ENCODE data around the gene NDUFS5. TPM values are rescaled to one million over a fixed set of nuclear protein-coding genes. Genes with fewer than 3 reads are reported as not detected.
"Not testable (repeated sequence)": the region's sequence is repeated elsewhere in the genome, so short reads cannot be mapped to it uniquely, and the experiment has no call there.

Gene NDUFS5
- total RNA-seq, 4 donors from 2014 or later: 202 to 542 (median 255) TPM

DNA sequence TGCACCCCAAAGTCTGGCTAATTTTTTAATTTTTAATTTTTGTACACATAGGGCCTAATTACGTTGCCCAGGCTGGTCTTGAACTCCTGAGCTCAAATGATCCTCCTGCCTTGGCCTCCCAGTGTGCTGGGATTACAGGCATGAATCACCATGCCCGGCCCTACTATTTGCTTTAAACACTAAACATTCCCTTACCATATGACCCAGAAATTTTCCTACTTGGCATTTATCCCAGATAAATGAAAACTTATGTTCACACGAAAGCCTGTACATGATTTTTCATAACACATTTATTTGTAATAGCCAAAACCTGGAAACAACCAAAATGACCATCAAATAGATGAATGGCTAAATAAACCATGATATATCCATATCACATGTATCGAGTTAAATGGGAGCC, 35.8 kb downstream of the NDUFS5 start:
- TF ChIP-seq, protein P1, sequence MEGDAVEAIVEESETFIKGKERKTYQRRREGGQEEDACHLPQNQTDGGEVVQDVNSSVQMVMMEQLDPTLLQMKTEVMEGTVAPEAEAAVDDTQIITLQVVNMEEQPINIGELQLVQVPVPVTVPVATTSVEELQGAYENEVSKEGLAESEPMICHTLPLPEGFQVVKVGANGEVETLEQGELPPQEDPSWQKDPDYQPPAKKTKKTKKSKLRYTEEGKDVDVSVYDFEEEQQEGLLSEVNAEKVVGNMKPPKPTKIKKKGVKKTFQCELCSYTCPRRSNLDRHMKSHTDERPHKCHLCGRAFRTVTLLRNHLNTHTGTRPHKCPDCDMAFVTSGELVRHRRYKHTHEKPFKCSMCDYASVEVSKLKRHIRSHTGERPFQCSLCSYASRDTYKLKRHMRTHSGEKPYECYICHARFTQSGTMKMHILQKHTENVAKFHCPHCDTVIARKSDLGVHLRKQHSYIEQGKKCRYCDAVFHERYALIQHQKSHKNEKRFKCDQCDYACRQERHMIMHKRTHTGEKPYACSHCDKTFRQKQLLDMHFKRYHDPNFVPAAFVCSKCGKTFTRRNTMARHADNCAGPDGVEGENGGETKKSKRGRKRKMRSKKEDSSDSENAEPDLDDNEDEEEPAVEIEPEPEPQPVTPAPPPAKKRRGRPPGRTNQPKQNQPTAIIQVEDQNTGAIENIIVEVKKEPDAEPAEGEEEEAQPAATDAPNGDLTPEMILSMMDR (IDR thresholded peaks at IDR 0.05): no peak
- TF ChIP-seq POLR2A (IDR thresholded peaks at IDR 0.05): no peak

DNA sequence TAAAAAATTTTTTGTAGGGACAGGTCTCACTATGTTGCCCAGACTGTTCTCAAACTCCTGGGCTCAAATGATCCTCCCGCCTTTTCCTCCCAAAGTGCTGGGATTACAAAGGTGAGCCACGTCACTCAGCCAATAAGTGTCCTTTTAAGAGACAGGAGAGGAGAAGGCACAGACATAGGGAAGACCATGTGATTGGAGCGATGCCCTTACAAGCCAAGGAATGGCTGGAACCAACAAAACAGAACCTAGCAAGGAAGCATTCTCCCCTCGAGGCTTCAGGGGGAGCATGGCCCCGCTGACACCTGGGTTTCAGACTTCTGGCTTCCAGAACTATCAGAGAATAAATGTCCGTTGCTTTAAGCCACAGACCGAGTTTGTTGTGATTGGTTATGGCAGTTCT, 37.0 kb downstream of the NDUFS5 start:
- no peak for DNase-seq (ENCODE audit: low spot score in 2 of 2)
- 66 to 70% methylated on average over 7 of the region's 7 CpGs for WGBS, 2 donors
- H3K4me3 ChIP-seq (ENCODE audit: low read depth, poor library complexity, severe bottlenecking): no peak overlapping the region
- intact Hi-C loops (cut with DNase I; ENCODE audit: low total_unique reads): no loop called here
- TF ChIP-seq POLR2A (IDR thresholded peaks at IDR 0.05): no peak

More for the DNA sequence above, 35.8 kb downstream of the NDUFS5 start:
- WGBS, 2 donors: 64 to 69% methylated on average over 4 of the region's 4 CpGs
- intact Hi-C loops (cut with DNase I; ENCODE audit: low total_unique reads): no loop called here
- no peak overlapping the region for H3K4me3 ChIP-seq (ENCODE audit: low read depth, poor library complexity, severe bottlenecking)
- DNase-seq (ENCODE audit: low spot score in 2 of 2): no peak

DNA sequence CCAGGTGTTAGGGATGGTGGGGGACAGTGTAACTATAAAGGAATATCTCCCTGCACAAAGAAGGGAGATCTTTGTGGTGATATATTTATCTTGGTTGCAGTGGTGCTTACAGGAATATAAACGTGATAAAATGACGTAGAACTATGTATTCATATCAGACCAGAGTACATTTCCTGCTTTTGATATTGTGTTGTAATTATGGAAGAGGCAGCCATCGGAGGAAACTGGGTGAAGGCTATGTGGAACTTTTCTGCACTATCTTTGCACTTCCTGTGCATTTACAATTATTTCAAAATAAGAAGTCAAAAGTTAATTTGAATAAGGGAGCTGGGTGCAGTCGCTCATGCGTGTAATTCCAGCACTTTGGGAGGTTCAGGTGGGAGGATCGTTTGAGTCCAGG, 37.6 kb downstream of the NDUFS5 start:
- TF ChIP-seq POLR2A (IDR thresholded peaks at IDR 0.05): no peak
- TF ChIP-seq, protein P1 (IDR thresholded peaks at IDR 0.05): no peak
- no peak for DNase-seq (ENCODE audit: low spot score in 2 of 2)
- intact Hi-C loops (cut with DNase I; ENCODE audit: low total_unique reads): no loop called here
- H3K4me3 ChIP-seq (ENCODE audit: low read depth, poor library complexity, severe bottlenecking): no peak overlapping the region
- 64 to 73% methylated on average over 6 of the region's 6 CpGs for WGBS, 2 donors

DNA sequence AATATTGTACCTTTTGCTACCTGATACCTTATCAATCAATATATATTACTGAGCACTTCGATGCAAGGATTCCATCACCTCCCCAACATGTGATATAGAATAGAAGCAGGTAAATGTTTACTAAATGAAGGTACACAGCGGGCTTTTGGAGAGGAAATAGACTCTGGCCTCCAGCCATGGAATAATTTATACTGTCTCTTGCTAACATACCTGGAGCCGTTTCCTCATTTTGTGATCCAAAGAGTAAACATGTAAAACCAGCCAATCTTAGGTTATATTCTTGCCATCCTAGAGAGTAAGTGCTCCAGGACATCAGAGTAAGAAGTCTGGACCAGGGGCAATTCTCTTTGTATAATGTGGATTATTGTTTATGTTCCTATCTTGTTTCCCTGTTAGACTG, 39.4 kb downstream of the NDUFS5 start:
- WGBS, 2 donors: 41 to 50% methylated on average over 3 of the region's 3 CpGs
- intact Hi-C loops (cut with DNase I; ENCODE audit: low total_unique reads): no loop called here
- TF ChIP-seq POLR2A (IDR thresholded peaks at IDR 0.05): no peak
- TF ChIP-seq, protein P1 (IDR thresholded peaks at IDR 0.05): no peak
- H3K4me3 ChIP-seq (ENCODE audit: low read depth, poor library complexity, severe bottlenecking): no peak overlapping the region
- DNase-seq (ENCODE audit: low spot score in 2 of 2): no peak

DNA sequence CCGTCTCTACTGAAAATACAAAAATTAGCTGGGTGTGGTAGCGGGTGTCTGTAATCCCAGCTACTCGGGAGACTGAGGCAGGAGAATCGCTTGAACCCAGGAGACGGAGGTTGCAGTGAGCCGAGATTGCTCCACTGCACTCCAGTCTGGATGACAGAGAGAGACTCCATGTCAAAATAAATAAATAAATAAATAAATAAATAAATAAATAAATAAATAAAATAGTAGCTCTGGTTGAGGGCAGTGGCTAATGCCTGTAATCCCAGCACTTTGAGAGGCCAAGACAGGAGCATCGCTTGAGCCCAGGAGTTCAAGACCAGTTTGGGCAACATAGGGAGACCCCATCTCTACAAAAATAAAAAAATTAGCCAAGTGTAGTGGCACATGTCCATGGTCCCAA, 42.1 kb downstream of the NDUFS5 start:
- intact Hi-C loops (cut with DNase I; ENCODE audit: low total_unique reads); DNase-seq (ENCODE audit: low spot score in 2 of 2); H3K4me3 ChIP-seq (ENCODE audit: low read depth, poor library complexity, severe bottlenecking): not testable (repeated sequence)
- 98% methylated on average over 7 of the region's 7 CpGs for WGBS, 2 donors

DNA sequence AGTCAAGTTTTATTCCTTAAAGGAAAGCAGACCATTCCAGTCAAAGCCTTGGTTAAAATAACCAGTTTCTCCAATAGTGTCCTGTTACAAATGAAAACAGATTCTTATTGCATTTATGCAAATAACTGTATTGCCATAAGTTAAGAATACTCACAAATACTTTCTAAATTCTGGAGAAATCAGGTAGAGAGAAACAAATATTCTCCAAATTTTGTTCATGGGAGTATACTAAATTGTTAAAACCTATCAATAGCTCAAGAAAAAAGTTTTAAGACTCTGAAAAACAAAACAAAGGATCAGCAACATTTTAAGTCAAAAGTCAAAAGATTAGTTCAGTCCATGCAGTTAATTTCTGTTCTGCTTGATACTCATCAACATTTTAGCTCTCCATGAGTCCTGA, 45.4 kb downstream of the NDUFS5 start:
- DNase-seq (ENCODE audit: low spot score in 2 of 2); H3K4me3 ChIP-seq (ENCODE audit: low read depth, poor library complexity, severe bottlenecking); intact Hi-C loops (cut with DNase I; ENCODE audit: low total_unique reads): not testable (repeated sequence)

DNA sequence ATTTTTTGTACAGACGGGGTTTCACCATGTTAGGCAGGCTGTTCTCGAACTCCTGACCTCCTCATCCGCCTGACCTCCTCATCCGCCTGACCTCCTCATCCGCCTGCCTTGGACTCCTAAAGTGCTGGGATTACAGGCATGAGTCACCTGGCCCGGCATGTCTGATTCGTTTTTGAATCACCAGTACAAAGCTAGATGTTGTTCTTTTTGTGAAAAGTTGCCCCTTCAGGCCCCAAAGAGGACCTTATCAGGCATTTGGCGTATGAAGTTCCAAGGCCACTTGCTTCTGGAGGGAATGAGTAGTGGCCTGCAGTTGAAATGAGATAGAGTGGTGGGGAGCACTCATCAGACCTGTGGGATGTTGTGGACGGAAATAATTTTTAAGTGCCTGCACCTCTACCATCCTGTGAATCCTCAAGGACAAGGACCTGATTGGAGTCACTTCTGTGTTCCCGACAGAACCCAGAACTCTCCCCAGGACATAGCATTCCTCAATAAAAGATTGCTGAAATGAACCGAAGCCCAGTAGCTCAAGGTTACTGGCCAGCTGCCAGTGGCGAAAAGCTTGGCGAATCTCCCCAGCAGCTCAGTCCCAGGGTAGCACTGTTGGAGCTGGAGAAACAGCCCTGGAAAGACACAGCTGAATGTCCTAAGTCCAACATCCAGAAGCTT, 50.1 kb downstream of the NDUFS5 start:
- DNase-seq (ENCODE audit: low spot score in 2 of 2): peak in 1 of 2 donors; percentile 45
- intact Hi-C loops (cut with DNase I; ENCODE audit: low total_unique reads): no loop called here
- H3K4me3 ChIP-seq (ENCODE audit: low read depth, poor library complexity, severe bottlenecking): no peak overlapping the region
- WGBS, 2 donors: 65 to 68% methylated on average over 13 of the region's 13 CpGs
- TF ChIP-seq, protein P1 (IDR thresholded peaks at IDR 0.05): no peak
- no peak for TF ChIP-seq POLR2A (IDR thresholded peaks at IDR 0.05)
